Nucleus accumbens (tissue), 56 donors: ENCODE results near the gene KRT32.
A peak's percentile ranks its signal among the peaks of the same experiment; 100 is the strongest.

ENCODE experiments used
- DNase-seq, 56 donors: peaks; one replicate each; lab custom pipeline; 2025; lab: John Stamatoyannopoulos, UW

KRT32 gene

DNA sequence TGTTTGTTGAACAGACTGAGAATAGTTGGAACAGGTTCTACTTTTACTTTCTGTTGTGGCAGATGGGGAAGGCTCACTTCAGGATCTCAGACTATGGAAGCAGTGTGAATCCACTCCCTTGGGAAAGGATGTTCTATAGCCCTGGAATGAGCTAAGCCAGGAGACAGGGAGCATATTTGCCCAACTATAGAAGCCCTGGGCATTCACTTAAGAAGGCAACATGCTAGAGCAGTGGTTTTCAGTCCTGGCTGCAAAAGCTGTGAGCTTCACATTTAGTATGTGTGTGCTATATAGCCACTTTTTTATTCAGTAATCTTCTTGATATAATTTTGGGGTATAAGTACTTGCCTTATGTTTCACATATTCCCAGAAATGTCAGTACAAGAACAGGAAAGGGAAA, 1.2 kb upstream of the KRT32 start:
- no peak for DNase-seq

DNA sequence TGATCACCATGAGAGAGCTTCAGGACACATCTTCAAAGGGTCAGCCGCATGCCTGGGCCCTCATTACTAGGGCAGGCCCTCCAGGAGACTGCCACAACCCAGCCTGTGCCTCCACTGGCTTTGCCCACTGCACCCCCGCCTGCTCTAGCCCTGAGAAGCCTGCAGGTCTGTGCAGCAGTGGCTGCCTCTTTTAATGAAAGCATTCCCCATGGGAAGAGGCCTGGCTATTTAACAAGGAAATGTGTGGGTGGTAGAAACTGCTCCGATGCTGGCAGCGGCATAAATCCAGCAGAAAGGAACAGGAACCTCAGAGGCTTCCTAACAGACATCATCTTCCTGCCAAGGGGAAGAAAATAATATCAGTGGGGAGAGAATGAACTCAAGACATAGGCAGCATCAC, 375 bp upstream of the KRT32 start:
- no peak for DNase-seq

- peak in 10 of 56 donors; percentile 2 to 44 (median 10) for DNase-seq
These were observed 2.5 kb downstream of the KRT32 start for GRCh38 chr17:41464682-41465081.

GRCh38 chr17:41464173-41464572, 3.0 kb downstream of the KRT32 start:
- DNase-seq, result no peak

DNA sequence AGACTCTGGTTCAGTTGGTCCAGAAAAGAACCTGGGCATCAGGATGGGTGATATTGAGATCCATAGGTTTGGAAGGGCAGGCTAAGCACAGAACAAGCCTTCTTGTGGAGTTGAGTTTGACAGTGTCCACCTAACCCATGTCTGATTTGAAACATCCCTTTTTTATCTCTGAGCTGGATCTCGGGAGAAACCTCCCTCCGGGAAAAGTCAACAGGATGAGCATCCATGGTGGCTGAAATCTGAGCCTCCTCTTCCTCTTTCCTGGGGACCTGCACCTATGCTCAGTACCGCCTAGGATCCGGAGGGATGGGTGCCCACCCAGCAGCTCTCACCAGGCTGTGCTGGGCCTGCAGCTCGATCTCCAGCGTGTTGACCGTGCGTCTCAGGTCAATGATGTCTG, 3.4 kb downstream of the KRT32 start:
- no peak for DNase-seq

GRCh38 chr17:41462705-41463104, 4.5 kb downstream of the KRT32 start:
- DNase-seq, result no peak

GRCh38 chr17:41457676-41458075, 9.5 kb downstream of the KRT32 start:
- no peak for DNase-seq

- DNase-seq, result no peak
These were observed 11.0 kb downstream of the KRT32 start for GRCh38 chr17:41456204-41456603.

DNA sequence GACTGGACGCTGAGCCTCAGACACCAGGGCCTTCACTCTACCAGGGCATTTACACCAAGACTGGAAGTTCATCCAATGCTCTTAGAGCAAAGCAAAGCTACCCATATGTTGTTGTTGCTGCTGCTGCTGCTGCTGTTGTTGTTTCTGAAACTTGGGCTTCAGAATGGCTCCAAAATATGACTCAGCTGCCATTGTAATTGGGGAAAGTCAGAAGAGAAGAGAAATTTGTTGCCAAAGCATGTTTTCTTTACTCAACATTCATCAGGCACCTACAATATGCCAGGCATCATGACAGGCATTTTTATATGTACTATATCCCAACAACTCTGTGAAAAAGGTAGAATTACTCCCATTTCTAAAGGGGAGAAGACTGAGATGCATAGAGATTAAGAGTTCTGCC, 11.9 kb downstream of the KRT32 start:
- no peak for DNase-seq

- no peak for DNase-seq
These were observed 14.1 kb downstream of the KRT32 start for GRCh38 chr17:41453066-41453465.

GRCh38 chr17:41452281-41452680, 14.9 kb downstream of the KRT32 start:
- no peak for DNase-seq

DNA sequence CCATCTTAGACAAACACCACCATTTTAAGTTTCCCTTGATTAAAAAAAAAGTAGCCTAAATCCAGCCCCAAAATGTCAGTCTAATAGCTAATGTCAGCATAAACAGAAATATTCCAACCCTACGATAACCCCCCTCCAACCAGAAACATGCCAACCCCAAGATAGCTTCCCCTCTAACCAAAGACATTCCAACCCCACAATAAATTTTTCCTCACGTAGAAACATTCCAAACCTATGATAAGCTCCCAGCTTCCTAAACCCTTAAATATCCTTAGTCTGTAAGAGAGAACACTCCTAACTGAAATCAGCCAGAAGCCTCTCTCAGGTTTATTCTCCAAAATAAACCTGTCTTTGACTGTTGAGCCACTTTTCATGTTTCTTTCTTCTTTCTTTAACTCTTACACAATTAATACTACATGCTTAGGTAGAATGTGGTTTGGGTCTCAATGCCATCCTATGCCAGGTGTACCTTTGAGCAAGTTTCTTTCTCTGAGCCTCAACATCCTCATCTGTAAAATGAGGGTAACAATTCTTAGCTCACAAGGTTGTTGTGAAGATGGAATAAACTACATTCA, 15.9 kb downstream of the KRT32 start:
- no peak for DNase-seq

DNA sequence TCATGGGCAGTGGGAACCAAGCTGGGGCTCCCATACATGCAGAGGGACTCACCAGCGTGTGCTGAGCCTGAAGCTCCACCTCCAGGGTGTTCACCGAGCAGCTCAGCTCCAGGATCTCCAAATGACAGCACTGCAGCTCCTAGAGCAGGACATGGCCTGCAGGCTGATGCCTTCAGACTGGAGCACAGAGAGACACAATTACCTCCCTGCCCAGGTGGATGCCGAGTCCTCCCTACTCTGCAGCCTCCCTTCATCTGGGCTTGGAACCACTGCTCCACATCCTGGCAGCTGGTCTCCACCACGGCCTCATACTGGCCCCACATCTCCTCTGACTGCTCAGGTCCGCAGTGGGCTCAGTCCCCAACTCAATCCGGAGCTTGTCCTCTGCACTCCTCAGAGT, 18.2 kb downstream of the KRT32 start:
- DNase-seq, result no peak

DNA sequence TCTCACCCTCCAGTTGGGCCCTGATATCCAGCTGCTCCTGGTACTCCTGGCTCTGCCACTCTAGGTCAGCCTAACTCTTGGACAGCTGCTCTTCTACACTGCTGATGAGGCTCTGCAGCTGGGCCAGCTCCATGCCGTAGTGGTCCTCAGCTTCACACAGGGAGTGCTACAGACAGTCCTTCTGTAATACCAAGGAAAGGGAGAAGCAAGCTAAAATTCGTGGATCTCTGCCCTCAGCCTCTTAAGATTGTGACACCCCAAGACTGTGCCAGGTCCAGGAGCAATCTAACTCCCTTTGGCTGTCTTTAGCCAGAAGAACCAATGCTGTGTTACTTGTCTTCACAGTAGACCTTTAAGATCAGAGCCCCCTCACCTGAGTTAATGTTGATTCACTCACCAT, 18.7 kb downstream of the KRT32 start:
- DNase-seq, result no peak

DNA sequence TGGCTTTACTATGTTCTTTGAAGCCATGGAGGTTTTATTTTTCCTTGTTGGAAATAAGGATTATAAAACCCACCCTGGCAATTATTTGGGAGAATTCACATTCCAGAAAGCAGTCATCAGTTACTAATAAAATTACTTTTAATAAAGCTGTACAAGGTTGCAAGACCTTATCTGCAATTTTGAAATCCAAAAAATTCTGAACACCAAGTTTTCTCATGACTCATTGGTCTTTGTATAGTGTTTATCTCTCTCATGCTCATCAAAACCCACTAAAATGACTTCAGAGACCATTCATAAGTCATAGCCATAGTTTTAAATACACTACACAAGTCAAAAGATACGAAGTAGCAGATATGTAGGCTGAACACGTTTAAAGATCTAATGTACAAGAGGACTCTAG, 20.4 kb downstream of the KRT32 start:
- no peak for DNase-seq

- DNase-seq, result no peak
These were observed 22.5 kb downstream of the KRT32 start for GRCh38 chr17:41444640-41445039.

GRCh38 chr17:41444186-41444585, 23.0 kb downstream of the KRT32 start:
- DNase-seq, result no peak

- DNase-seq, result no peak
These were observed 24.4 kb downstream of the KRT32 start for GRCh38 chr17:41442739-41443138.

DNA sequence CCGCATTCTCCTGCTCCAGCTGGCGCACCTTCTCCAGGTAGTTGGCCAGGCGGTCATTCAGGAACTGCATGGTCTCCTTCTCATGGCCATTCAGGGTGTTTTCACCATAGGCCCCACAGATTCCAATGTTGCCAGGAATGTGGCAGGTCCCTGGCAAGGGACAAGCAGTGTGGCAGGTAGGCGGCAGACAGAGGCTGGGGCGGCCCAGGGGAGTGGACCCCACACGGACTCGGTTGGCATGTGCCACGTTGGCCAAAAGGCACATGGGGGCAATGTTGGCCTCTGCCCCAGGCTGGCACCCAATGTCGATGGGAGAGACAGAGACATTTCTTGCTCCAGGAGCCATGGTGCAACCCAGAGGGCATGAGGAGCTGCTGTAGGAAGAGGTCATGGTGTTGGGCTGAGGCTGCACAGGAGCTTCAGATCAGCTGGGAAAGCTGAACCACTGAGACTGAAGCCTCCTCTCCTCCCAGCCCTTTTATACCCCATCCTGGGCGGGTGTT, 26.6 kb downstream of the KRT32 start, which contains the start of gene KRT38:
KRT38 (minus strand) TSS at position 453 of the 503 bp plus-strand sequence; CDS start at position 391, 62 bp downstream.
- no peak for DNase-seq

DNA sequence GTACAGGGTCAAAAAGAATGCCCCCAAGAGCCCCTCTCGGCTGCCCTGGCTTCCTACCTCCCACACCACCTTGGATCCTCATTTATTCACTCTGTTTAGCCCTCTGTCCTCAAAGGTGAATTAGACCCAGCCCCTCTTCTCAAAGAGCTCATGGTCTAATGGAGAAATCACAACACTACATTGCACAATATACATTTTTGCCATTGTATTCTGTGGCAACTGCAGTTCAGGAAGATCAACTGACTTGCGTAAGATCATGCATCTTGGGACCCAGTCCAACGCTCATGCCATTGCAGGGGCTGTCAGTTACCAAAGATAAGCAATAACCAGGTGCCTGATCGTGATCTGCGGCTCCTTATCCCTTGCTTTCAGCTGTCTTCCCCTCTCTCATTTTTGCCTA, 27.8 kb downstream of the KRT32 start:
- no peak for DNase-seq

DNA sequence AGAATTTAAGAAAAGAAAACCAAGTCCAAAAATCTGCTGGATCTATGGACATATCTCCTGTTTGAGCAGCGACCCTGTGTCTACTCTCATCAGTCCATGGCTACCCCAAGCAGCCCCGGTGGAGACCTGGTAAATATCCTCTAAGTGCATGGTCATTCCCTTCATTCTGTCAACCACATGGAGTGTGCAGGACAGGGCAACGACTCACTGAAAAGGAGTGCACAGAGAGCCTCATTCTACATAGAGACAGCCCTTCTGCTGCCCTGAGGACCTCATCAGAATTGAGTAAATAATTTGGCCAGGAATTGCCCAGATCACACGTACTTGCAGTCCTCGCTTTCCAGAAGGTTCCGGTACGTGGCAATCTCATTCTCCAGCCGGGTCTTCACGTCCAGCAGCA, 29.4 kb downstream of the KRT32 start:
- no peak for DNase-seq

- DNase-seq, result no peak
These were observed 29.9 kb downstream of the KRT32 start for GRCh38 chr17:41437254-41437653.

- no peak for DNase-seq
These were observed 32.8 kb downstream of the KRT32 start for GRCh38 chr17:41434415-41434814.
